ENCODE measurements around the gene EIPR1.

GRCh38 chr2:3242747-3243369 is 134.8 kb downstream of the EIPR1 start:
- TF ChIP-seq, protein P1, sequence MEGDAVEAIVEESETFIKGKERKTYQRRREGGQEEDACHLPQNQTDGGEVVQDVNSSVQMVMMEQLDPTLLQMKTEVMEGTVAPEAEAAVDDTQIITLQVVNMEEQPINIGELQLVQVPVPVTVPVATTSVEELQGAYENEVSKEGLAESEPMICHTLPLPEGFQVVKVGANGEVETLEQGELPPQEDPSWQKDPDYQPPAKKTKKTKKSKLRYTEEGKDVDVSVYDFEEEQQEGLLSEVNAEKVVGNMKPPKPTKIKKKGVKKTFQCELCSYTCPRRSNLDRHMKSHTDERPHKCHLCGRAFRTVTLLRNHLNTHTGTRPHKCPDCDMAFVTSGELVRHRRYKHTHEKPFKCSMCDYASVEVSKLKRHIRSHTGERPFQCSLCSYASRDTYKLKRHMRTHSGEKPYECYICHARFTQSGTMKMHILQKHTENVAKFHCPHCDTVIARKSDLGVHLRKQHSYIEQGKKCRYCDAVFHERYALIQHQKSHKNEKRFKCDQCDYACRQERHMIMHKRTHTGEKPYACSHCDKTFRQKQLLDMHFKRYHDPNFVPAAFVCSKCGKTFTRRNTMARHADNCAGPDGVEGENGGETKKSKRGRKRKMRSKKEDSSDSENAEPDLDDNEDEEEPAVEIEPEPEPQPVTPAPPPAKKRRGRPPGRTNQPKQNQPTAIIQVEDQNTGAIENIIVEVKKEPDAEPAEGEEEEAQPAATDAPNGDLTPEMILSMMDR (IDR thresholded peaks at IDR 0.05; ENCODE audit: extremely low read depth in 1 of 2, insufficient read depth in 1 of 2, low read depth in 1 of 2, low read length in 2 of 2): no peak
- no peak for TF ChIP-seq FOS (IDR thresholded peaks at IDR 0.05; ENCODE audit: borderline replicate concordance, insufficient read depth, low read length)
- no peak for TF ChIP-seq EZH2 (IDR thresholded peaks at IDR 0.05; ENCODE audit: borderline replicate concordance, low read depth, low read length, severe bottlenecking)
- no peak for TF ChIP-seq POLR2AphosphoS5 (IDR thresholded peaks at IDR 0.05; ENCODE audit: insufficient read depth, low read depth, low read length)
- TF ChIP-seq, protein P2, sequence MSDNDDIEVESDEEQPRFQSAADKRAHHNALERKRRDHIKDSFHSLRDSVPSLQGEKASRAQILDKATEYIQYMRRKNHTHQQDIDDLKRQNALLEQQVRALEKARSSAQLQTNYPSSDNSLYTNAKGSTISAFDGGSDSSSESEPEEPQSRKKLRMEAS (IDR thresholded peaks at IDR 0.05; ENCODE audit: insufficient read depth, insufficient read length): no peak
